ENCODE results near the gene DSE.

DSE gene

DNA sequence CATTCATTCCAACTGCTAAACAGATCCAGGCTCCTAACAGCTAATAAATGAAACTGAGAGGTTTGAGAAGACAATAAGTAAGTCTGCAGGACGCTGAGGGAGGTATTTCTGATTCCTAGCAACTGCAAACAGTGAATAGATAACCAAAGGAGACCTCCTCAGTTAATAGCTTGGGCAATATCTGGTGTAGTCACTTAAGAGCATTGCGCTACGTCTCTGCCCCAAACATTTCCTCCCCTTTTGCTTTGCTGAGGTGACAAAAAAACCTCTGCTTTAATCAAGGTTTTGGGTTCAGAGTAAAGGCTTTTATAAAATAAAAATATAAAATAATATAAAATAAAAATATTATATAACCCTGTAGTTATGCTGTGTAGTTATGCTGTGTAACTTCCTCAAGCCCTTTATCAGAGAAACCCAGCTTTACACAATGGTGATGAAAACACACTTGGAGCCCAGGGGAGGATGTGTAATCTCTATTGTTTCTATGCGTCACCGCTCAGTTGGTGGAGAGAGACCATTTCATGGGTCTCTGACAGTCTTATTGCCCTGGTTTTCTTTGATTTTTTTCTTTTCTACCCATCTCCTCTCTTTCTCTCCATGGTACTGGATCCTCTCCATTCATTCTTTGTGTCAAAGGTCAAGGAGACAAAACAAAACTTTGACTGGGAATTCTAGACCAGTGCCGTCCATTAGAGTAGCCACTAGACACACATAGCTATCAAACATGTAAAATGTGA lies 121.8 kb downstream of the DSE start:
- TF ChIP-seq SIN3A (IDR thresholded peaks at IDR 0.05; ENCODE audit: borderline replicate concordance, insufficient read depth, low read length) (no peak), FOXP2 (optimal IDR thresholded peaks at IDR 0.05; ENCODE audit: borderline replicate concordance, extremely low read depth, extremely low read length, insufficient read depth) (no peak), TAF1 (IDR thresholded peaks at IDR 0.05; ENCODE audit: borderline replicate concordance, insufficient read depth, low read length) (no peak)
